Neural cell (in vitro differentiated cells): ENCODE measurements around the gene PHYHD1. TPM values are rescaled to one million over a fixed set of nuclear protein-coding genes. Genes with fewer than 3 reads are reported as not detected.

Experiments
- H2AFZ ChIP-seq: fragments of 200-600, 300-800 bp; sonication (generic), shearing (Covaris generic); 2 replicates; pipeline ENCODE4 v1.6.0; 2014; ENCODE audit warnings: low read depth, mild to moderate bottlenecking, antibody characterized with exemption, low read length, moderate library complexity
- H3F3A ChIP-seq: fragments of 200-600 bp; shearing (Covaris generic); 2 replicates; pipeline ENCODE4 v1.6.1; 2016; ENCODE audit warnings: mild to moderate bottlenecking, moderate library complexity, mixed read lengths, antibody characterized with exemption, low read length; ENCODE audit not compliant: insufficient read depth, poor library complexity, severe bottlenecking
- H3K27ac ChIP-seq: fragments of 200-600, 300-800 bp; sonication (generic), shearing (Covaris generic); 2 replicates; pipeline ENCODE4 v1.5.1; 2014; ENCODE audit warnings: mild to moderate bottlenecking, low read length, moderate library complexity
- H3K27me3 ChIP-seq: fragments of 300-800, 200-600 bp; sonication (generic), shearing (Covaris generic); 2 replicates; pipeline ENCODE4 v1.6.0; 2014; ENCODE audit warnings: mild to moderate bottlenecking, low read depth, low read length, moderate library complexity; ENCODE audit not compliant: insufficient read depth
- H3K36me3 ChIP-seq: fragments of 300-800, 200-600 bp; sonication (generic), shearing (Covaris generic); 2 replicates; pipeline ENCODE4 v1.5.1; 2014; ENCODE audit warnings: mild to moderate bottlenecking, antibody characterized with exemption, low read length, moderate library complexity; ENCODE audit not compliant: insufficient read depth
- H3K4me2 ChIP-seq: fragments of 300-800, 200-600 bp; sonication (generic), shearing (Covaris generic); 2 replicates; pipeline ENCODE4 v1.6.0; 2014; ENCODE audit warnings: mild to moderate bottlenecking, low read length
- H3K4me3 ChIP-seq: fragments of 300-800, 200-600 bp; sonication (generic), shearing (Covaris generic); 2 replicates; pipeline ENCODE4 v1.5.1; 2014; ENCODE audit warnings: mild to moderate bottlenecking, low read length, moderate library complexity
- H3K79me2 ChIP-seq: fragments of 200-600 bp; shearing (Covaris generic); replicated peaks from 2 replicates; pipeline ENCODE4 v1.6.0; 2014; ENCODE audit warnings: mild to moderate bottlenecking, low read length, moderate library complexity; ENCODE audit not compliant: insufficient read depth
- H3K9ac ChIP-seq: fragments of 300-800, 200-600 bp; sonication (generic), shearing (Covaris generic); 2 replicates; pipeline ENCODE4 v1.6.1; 2016; ENCODE audit warnings: mild to moderate bottlenecking, low read length, mixed read lengths
- H3K9me2 ChIP-seq: fragments of 200-600 bp; shearing (Covaris generic); 2 replicates; pipeline ENCODE4 v1.6.1; 2016; ENCODE audit warnings: mild to moderate bottlenecking, low read length, mixed read lengths; ENCODE audit not compliant: insufficient read depth
- H3K9me3 ChIP-seq: fragments of 200-600, 300-800 bp; sonication (generic), shearing (Covaris generic); 2 replicates; pipeline ENCODE4 v1.6.1; 2016; ENCODE audit warnings: mild to moderate bottlenecking, mixed run types, low read length, moderate library complexity, mixed read lengths
- H4K20me1 ChIP-seq: fragments of 200-600 bp; shearing (Covaris generic); 2 replicates; pipeline ENCODE4 v1.6.1; 2016; ENCODE audit warnings: mild to moderate bottlenecking, mixed run types; ENCODE audit not compliant: insufficient read depth
- CTCF ChIP-seq: fragments of 450-650 bp; IDR thresholded peaks from 2 replicates; pipeline ENCODE4 v1.5.1; 2014; ENCODE audit warnings: antibody characterized with exemption, mild to moderate bottlenecking, moderate library complexity; ENCODE audit not compliant: poor library complexity, severe bottlenecking
- EP300 ChIP-seq: fragments of 450-650 bp; conservative IDR thresholded peaks from 2 replicates; pipeline ENCODE4 v1.6.1; 2014; ENCODE audit warnings: antibody characterized with exemption, mild to moderate bottlenecking, moderate library complexity; ENCODE audit not compliant: poor library complexity, severe bottlenecking
- EZH2 ChIP-seq: fragments of 200-600, 300-800 bp; shearing (Covaris generic), sonication (generic); IDR thresholded peaks from 2 replicates; pipeline ENCODE4 v1.6.1; 2014; ENCODE audit warnings: antibody characterized with exemption, low read length, borderline replicate concordance, mild to moderate bottlenecking; ENCODE audit not compliant: insufficient read depth, poor library complexity, severe bottlenecking
- MXI1 ChIP-seq: fragments of 450-650 bp; conservative IDR thresholded peaks from 2 replicates; pipeline ENCODE4 v1.6.1; 2014; ENCODE audit warnings: antibody characterized with exemption, mild to moderate bottlenecking; ENCODE audit not compliant: poor library complexity, severe bottlenecking
- POLR2AphosphoS5 ChIP-seq: IDR thresholded peaks from 2 replicates; pipeline ENCODE4 v1.6.1; 2012
- RAD21 ChIP-seq: fragments of 450-650 bp; conservative IDR thresholded peaks from 2 replicates; pipeline ENCODE4 v1.6.1; 2014; ENCODE audit warnings: antibody characterized with exemption, mild to moderate bottlenecking, moderate library complexity
- REST ChIP-seq: IDR thresholded peaks from 2 replicates; pipeline ENCODE4 v1.6.1; 2012; ENCODE audit warnings: borderline replicate concordance
- SMC3 ChIP-seq: fragments of 450-650 bp; conservative IDR thresholded peaks from 2 replicates; pipeline ENCODE4 v1.6.1; 2014; ENCODE audit warnings: antibody characterized with exemption, mild to moderate bottlenecking, moderate library complexity; ENCODE audit not compliant: poor library complexity
- TAF1 ChIP-seq: IDR thresholded peaks from 2 replicates; pipeline ENCODE4 v1.6.1; 2012; ENCODE audit warnings: low read depth
- polyA plus RNA-seq: library from polyadenylated mRNA; depleted of rRNA; stranded (reverse); fragments of >200 nt; gene quantifications from 2 replicates; pipeline ENCODE4 v1.2.3, GENCODE V29; 2014

Gene PHYHD1
- polyA plus RNA-seq, 1 donor from 2014 or later: not detected

- Histone ChIP-seq H3K4me3 (no peak overlapping the region), H3K27ac (no peak overlapping the region), H3F3A (no peaks in the 10 kb centered on the region), H3K79me2 (peaks cover 4% of the 10 kb centered on the region), H3K9me3 (no peaks in the 10 kb centered on the region), H3K9ac (no peak overlapping the region), H3K4me2 (no peak overlapping the region), H3K9me2 (no peaks in the 10 kb centered on the region), H3K27me3 (no peaks in the 10 kb centered on the region), H4K20me1 (no peaks in the 10 kb centered on the region), H2AFZ (no peak overlapping the region), H3K36me3 (peaks cover 6% of the 10 kb centered on the region)
- no peak for TF ChIP-seq SMC3
- TF ChIP-seq EP300: no peak
- TF ChIP-seq TAF1: no peak
- no peak for TF ChIP-seq POLR2AphosphoS5
- no peak for TF ChIP-seq RAD21
- no peak for TF ChIP-seq EZH2
- TF ChIP-seq REST: no peak
- TF ChIP-seq CTCF: no peak
- TF ChIP-seq MXI1: no peak
These were observed 12.4 kb upstream of the PHYHD1 start for GRCh38 chr9:128908372-128908771.

- no peak for TF ChIP-seq POLR2AphosphoS5
- no peak for TF ChIP-seq SMC3
- TF ChIP-seq MXI1: no peak
- no peak for TF ChIP-seq EZH2
- no peak for TF ChIP-seq REST
- no peak for TF ChIP-seq RAD21
- TF ChIP-seq CTCF: no peak
- TF ChIP-seq EP300: no peak
- TF ChIP-seq TAF1: no peak
- no peak overlapping the region for H3K4me2 ChIP-seq
- no peak overlapping the region for H2AFZ ChIP-seq
- no peaks in the 10 kb centered on the region for H3F3A ChIP-seq
- H3K79me2 ChIP-seq: peaks cover 4% of the 10 kb centered on the region
- no peaks in the 10 kb centered on the region for H3K9me2 ChIP-seq
- no peaks in the 10 kb centered on the region for H3K9me3 ChIP-seq
- H3K9ac ChIP-seq: no peak overlapping the region
- H3K27me3 ChIP-seq: no peaks in the 10 kb centered on the region
- peaks cover 6% of the 10 kb centered on the region for H3K36me3 ChIP-seq
- H4K20me1 ChIP-seq: no peaks in the 10 kb centered on the region
- H3K27ac ChIP-seq: no peak overlapping the region
- no peak overlapping the region for H3K4me3 ChIP-seq
These were observed 10.9 kb upstream of the PHYHD1 start for GRCh38 chr9:128909859-128910258.
